Stimulated activated CD4-positive, alpha-beta T cell treated with anti-CD3 and anti-CD28 coated beads, Interleukin-12 subunit alpha, Interleukin-12 subunit beta, amount 100 ng/mL, for 48 hours (primary cell): ENCODE data around the gene FAM210A.
A peak's percentile ranks its signal among the peaks of the same experiment; 100 is the strongest.
"Not testable (repeated sequence)": the region's sequence is repeated elsewhere in the genome, so short reads cannot be mapped to it uniquely, and the experiment has no call there.

ENCODE experiments used
- DNase-seq, 3 donors: peaks; one replicate each; pipeline ENCODE4 v3.0.0-alpha.2; 2020; ENCODE audit warnings: low read depth in 2 of 3, low spot score in 1 of 3

The FAM210A gene

GRCh38 chr18:13726232-13726971, at the start of gene FAM210A, which contains the start of gene RNMT:
Gene FAM210A, minus strand, starts transcription at chr18:13726558. Its CDS starts 44,481 bp downstream, at chr18:13682077.
Gene RNMT, plus strand, starts transcription at chr18:13726673. Its CDS starts 4,845 bp downstream, at chr18:13731518.
- peak; percentile 89 to 93 (median 90) for DNase-seq

GRCh38 chr18:13775058-13775457, 48.7 kb upstream of the FAM210A start:
- DNase-seq: no peak

GRCh38 chr18:13762690-13763439, 36.5 kb upstream of the FAM210A start:
- no peak for DNase-seq

- DNase-seq: no peak
These were observed 33.7 kb upstream of the FAM210A start for GRCh38 chr18:13760047-13760446.

- no peak for DNase-seq
These were observed 32.3 kb upstream of the FAM210A start for GRCh38 chr18:13758622-13759021.

GRCh38 chr18:13756671-13757070, 30.3 kb upstream of the FAM210A start:
- no peak for DNase-seq

GRCh38 chr18:13756261-13756660, 29.9 kb upstream of the FAM210A start:
- no peak for DNase-seq

- not testable (repeated sequence) for DNase-seq
These were observed 25.2 kb upstream of the FAM210A start for GRCh38 chr18:13751599-13751998.

GRCh38 chr18:13746633-13747032, 20.3 kb upstream of the FAM210A start:
- DNase-seq: no peak

- no peak for DNase-seq
These were observed 19.3 kb upstream of the FAM210A start for GRCh38 chr18:13745696-13746095.

- DNase-seq: no peak
These were observed 9.3 kb upstream of the FAM210A start for GRCh38 chr18:13735681-13736080.

GRCh38 chr18:13730481-13730880, 4.1 kb upstream of the FAM210A start:
- DNase-seq: no peak

GRCh38 chr18:13726972-13727331, 594 bp upstream of the FAM210A start:
- peak in 1 of 3 donors; percentile 12 for DNase-seq

GRCh38 chr18:13725566-13726231, 659 bp downstream of the FAM210A start:
- no peak for DNase-seq

GRCh38 chr18:13720847-13721246, 5.5 kb downstream of the FAM210A start:
- DNase-seq: no peak

- no peak for DNase-seq
These were observed 6.2 kb downstream of the FAM210A start for GRCh38 chr18:13720123-13720522.

GRCh38 chr18:13716916-13717315, 9.4 kb downstream of the FAM210A start:
- DNase-seq: no peak

GRCh38 chr18:13715330-13715729, 11.0 kb downstream of the FAM210A start:
- no peak for DNase-seq

- DNase-seq: no peak
These were observed 12.8 kb downstream of the FAM210A start for GRCh38 chr18:13713455-13714055.

GRCh38 chr18:13712400-13713131, 13.8 kb downstream of the FAM210A start:
- no peak for DNase-seq

GRCh38 chr18:13710414-13710831, 15.9 kb downstream of the FAM210A start:
- no peak for DNase-seq
